ENCODE results near the gene WFDC2. TPM values are rescaled to one million over a fixed set of nuclear protein-coding genes. Genes with fewer than 3 reads are reported as not detected.

Gene WFDC2
- total and polyA plus RNA-seq, 2 of the 4 experiments (the other 2 are of a cell fraction) = not detected

- Histone ChIP-seq H3K9ac (ENCODE audit: low read depth, low read length) (no peak overlapping the region), H2AFZ (replicated peaks; ENCODE audit: low read length, poor library complexity) (no peak overlapping the region), H3K79me1 (ENCODE audit: low read depth in 1 of 2, low read length in 2 of 2) (no peaks in the 10 kb centered on the region), H2AK5ac (ENCODE audit: low read depth, low read length) (no peak overlapping the region), H3K56ac (ENCODE audit: extremely low read depth, insufficient read depth, low read length) (no peak overlapping the region), H3K9me3 (ENCODE audit: control insufficient read depth, insufficient read depth, low read length) (no peaks in the 10 kb centered on the region), H3K4me3 (ENCODE audit: insufficient read depth, low read depth, low read length) (no peak overlapping the region), H3K9me1 (ENCODE audit: insufficient read depth, low read length) (no peaks in the 10 kb centered on the region), H2BK5ac (ENCODE audit: low read depth, low read length, poor library complexity, severe bottlenecking) (no peak overlapping the region), H4K91ac (ENCODE audit: insufficient read depth, low read depth, low read length) (no peak overlapping the region), H4K8ac (ENCODE audit: low read depth in 2 of 2, low read length in 2 of 2) (no peak overlapping the region), H3K23ac (ENCODE audit: low read depth, low read length) (no peak overlapping the region), H2BK120ac (ENCODE audit: low read depth, low read length) (no peak overlapping the region), H2BK15ac (ENCODE audit: low read depth, low read length) (no peak overlapping the region), H3K4ac (ENCODE audit: low read depth, low read length) (no peak overlapping the region), H4K5ac (ENCODE audit: low read depth, low read length) (no peak overlapping the region), H4K20me1 (ENCODE audit: insufficient read depth, low read length) (no peaks in the 10 kb centered on the region), H3K27ac (ENCODE audit: insufficient read depth, low read length) (no peak overlapping the region), H3K4me1 (ENCODE audit: control insufficient read depth, insufficient read depth, low read length) (no peaks in the 10 kb centered on the region), H3K27me3 (ENCODE audit: control insufficient read depth, insufficient read depth, low read length) (peaks cover 17% of the 10 kb centered on the region), H3K18ac (ENCODE audit: low read depth, low read length) (no peak overlapping the region), H2AK9ac (replicated peaks; ENCODE audit: low read depth, low read length, poor library complexity) (no peak overlapping the region), H3K14ac (replicated peaks; ENCODE audit: low read depth, low read length) (no peak overlapping the region), H3K36me3 (ENCODE audit: control insufficient read depth, insufficient read depth, low read length) (no peaks in the 10 kb centered on the region), H2BK20ac (ENCODE audit: low read depth, low read length) (no peak overlapping the region), H3K4me2 (ENCODE audit: low read depth, low read length) (no peak overlapping the region)
- no CpG with 5 or more reads among the region's 1 CpG for whole genome bisulfite sequencing, 2 experiments (ENCODE audit: extremely low coverage in 2 of 2, insufficient read length in 1 of 2)
- intact Hi-C loops (cut with micrococcal nuclease) (no loop called here), dilution Hi-C loops (cut with HindIII; ENCODE audit: low sequenced_read_pairs, unreplicated experiment) (no loop called here), in situ Hi-C loops (cut with MboI; ENCODE audit: low sequenced_read_pairs) (no loop called here)
- ATAC-seq (ENCODE audit: low read depth) (no peak), DNase-seq (no peak)
- TF ChIP-seq USF2 (IDR thresholded peaks at IDR 0.05; ENCODE audit: low read depth, low read length) (no peak), POLR2A (IDR thresholded peaks at IDR 0.05; ENCODE audit: low read depth, low read length) (no peak), CHD1 (IDR thresholded peaks at IDR 0.05; ENCODE audit: low read depth, low read length) (no peak), FOS (IDR thresholded peaks at IDR 0.05; ENCODE audit: low read depth, low read length) (no peak), MXI1 (IDR thresholded peaks at IDR 0.05; ENCODE audit: borderline replicate concordance, low read depth, low read length) (no peak), CTCF (conservative IDR thresholded peaks at IDR 0.05; ENCODE audit: low read depth, low read length) (no peak), BHLHE40 (IDR thresholded peaks at IDR 0.05; ENCODE audit: low read depth, low read length) (no peak), RFX5 (IDR thresholded peaks at IDR 0.05; ENCODE audit: low read depth, low read length) (no peak), ELK1 (IDR thresholded peaks at IDR 0.05; ENCODE audit: borderline replicate concordance, low read depth, low read length) (no peak)
- ChIA-PET POLR2A (ENCODE audit: unreplicated experiment) (no interaction called here), CTCF (no interaction called here)
- BruUV-seq (replicated peaks) = no TSS peak
These were observed 8.3 kb upstream of the WFDC2 start for GRCh38 chr20:45461225-45461624.

Data from IMR-90 (cell line).